Esophagus mucosa (tissue), 1 donor: ENCODE data around the gene CCDC78. TPM values are rescaled to one million over a fixed set of nuclear protein-coding genes. Genes with fewer than 3 reads are reported as not detected.
A peak's percentile ranks its signal among the peaks of the same experiment; 100 is the strongest.

ENCODE experiments used
- ATAC-seq: fragments of 200-7000 bp; cut with Tn5 transposase; one replicate; pipeline ENCODE4 v1.9.1; 2020
- total RNA-seq: library from RNA; stranded (reverse); gene quantifications from one replicate; pipeline ENCODE4 v1.2.4, GENCODE V29; 2023
- donor health status: DM: yes; HTN: yes; CAD: no.

Gene CCDC78
- 0.40 TPM for total RNA-seq

GRCh38 chr16:726438-727290, at the start of gene CCDC78, which contains the start of gene HAGHL:
TSS of gene CCDC78 (minus strand) at chr16:726443. CDS start at chr16:726367, 76 bp downstream.
TSS of gene HAGHL (plus strand) at chr16:727106. CDS start at chr16:727510, 404 bp downstream.
- ATAC-seq: peak; percentile 3

GRCh38 chr16:775236-775796, 49.1 kb upstream of the CCDC78 start:
- ATAC-seq: no peak

DNA sequence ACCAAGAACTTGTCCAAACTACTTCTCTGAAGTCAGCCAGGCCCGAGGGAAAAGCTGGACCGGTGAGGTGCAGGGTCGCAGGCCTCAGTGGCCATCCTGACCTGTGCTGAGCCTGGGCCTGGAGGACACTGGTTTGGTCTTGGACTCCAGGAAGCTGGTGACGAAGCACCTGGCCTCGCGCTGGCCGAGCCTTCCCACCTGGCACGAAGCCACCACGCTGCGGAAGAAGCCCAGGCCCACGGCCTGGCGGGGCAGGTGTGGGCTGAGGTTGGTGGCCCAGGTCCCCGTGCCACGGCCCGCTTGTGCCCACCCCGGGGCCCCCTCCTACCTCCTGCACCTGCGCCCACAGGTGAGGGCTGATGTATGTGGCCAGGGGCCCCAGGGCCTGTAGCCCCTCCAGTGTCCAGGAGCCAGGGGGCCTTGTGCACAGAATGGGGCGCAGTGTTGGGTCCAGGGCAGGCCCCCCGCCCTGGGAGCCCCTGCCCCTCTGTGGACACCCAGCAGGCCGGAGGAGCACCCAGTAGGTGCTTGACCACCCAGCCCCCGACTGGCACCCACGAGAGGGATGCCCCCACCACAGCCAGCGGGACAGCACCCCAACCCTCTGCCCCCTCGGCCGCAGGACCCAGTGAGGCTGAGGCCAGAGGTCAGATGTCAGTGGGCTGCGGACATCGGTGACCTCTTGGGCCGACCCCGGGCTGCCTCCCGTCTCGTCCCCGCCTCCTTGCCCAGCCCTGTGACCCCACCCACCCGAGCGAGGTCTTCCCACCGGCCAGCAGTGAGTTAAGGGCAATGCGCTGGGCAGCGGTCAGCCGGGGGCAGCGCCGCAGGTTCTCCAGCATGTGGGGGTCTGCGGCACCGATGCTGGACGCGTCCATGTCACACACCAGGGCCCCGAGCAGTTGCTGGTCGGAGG, 48.1 kb upstream of the CCDC78 start:
- ATAC-seq: peak; percentile 9

DNA sequence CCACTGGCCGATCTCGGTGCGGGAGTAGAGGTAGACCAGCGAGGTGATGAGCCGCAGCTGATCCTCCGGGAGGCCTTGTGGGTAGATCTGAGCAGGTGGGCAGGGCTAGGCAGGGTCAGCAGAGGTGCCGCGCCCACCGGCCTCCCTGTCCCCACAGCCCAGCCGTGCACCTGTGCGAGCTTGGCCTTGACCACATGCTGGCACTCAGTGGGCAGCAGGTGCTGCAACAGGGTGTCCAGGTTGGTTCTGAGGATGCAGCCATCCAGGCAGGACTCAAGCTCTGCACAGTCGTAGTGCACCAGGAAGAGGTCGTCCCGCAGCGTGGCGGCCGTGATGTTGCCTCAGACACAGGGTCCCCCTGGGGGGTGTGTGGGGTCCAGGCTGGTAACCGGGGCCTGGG, 46.7 kb upstream of the CCDC78 start:
- ATAC-seq: no peak

DNA sequence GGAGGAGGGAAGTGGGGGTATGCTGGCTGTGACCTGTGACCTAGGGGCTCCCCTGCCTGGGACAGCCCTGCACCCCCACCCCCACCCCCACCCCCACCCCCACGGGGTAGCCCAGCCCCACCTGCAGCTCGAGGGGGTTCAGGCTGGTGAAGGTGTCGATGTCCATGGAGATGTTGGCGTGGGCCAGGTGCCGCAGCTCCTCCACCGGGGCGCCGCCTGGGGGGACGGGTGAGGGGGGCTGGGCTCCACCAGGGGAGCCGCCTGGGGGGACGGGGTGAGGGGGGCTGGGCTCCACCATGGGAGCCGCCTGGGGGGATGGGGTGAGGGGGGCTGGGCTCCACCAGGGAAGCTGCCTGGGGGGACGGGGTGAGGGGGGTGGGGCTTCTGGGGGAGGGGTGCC, 44.2 kb upstream of the CCDC78 start:
- no peak for ATAC-seq

- ATAC-seq: no peak
These were observed 43.7 kb upstream of the CCDC78 start for GRCh38 chr16:769934-770333.

DNA sequence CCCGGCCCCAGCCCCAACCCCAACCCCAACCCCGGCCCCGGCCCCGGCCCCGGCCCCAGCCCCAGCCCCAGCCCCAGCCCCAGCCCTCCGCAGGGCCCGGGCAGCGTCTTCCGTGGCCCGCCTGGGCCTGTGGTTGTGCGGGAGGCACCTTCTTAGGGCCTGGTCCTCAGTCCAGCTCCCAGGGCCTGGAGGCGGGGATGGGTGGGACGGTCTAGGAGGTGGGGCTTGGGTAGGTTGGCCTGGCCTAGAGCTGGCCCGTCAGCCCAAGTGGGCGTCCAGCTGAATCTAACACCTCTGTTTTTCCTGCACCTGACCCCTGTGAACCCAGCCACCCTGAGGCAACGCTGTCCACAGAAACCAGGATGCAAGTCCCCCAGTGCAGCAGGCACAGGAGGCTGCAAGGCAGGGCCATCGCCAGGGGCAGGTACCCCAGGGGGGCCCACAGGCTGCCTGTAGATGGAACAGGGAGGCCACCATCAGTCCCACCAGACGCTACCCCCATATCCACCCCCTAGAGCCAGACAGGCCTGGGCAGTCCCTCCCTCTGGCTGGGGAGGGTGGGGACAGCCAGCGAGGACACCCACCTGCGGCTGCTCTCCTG, 43.0 kb upstream of the CCDC78 start:
- ATAC-seq: no peak

DNA sequence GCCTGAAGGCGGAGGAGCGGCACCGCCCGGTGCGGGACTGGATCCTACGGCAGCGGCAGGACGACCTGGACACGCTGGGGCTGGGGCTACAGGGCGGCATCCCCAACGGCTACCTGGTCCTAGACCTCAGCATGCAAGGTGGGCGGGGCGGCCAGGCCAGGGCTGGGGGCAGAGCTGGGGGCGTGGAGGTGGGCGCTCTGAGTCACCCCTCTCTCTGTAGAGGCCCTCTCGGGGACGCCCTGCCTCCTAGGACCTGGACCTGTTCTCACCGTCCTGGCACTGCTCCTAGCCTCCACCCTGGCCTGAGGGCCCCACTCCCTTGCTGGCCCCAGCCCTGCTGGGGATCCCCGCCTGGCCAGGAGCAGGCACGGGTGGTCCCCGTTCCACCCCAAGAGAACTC, 42.2 kb upstream of the CCDC78 start:
- peak; percentile 59 for ATAC-seq

DNA sequence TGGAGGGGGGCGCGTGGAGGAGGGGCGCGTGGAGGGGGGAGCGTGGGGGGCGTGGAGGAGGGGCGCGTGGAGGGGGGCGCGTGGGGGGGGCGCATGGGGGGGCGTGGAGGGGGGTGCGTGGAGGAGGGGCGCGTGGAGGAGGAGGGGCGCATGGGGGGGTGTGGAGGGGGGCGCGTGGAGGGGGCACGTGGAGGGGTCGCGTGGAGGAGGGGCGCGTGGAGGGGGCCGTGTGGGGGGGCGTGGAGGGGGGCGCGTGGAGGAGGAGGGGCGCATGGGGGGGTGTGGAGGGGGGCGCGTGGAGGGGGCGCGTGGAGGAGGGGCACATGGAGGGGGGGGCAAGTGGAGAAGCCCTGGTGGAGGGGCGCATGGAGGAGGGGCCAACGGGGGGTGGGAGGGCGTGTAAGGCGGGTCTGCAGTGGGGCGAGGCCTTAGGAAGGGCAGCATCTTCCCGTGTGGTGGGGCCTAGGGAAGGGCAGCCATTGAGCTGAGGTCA, 41.5 kb upstream of the CCDC78 start:
- no peak for ATAC-seq

DNA sequence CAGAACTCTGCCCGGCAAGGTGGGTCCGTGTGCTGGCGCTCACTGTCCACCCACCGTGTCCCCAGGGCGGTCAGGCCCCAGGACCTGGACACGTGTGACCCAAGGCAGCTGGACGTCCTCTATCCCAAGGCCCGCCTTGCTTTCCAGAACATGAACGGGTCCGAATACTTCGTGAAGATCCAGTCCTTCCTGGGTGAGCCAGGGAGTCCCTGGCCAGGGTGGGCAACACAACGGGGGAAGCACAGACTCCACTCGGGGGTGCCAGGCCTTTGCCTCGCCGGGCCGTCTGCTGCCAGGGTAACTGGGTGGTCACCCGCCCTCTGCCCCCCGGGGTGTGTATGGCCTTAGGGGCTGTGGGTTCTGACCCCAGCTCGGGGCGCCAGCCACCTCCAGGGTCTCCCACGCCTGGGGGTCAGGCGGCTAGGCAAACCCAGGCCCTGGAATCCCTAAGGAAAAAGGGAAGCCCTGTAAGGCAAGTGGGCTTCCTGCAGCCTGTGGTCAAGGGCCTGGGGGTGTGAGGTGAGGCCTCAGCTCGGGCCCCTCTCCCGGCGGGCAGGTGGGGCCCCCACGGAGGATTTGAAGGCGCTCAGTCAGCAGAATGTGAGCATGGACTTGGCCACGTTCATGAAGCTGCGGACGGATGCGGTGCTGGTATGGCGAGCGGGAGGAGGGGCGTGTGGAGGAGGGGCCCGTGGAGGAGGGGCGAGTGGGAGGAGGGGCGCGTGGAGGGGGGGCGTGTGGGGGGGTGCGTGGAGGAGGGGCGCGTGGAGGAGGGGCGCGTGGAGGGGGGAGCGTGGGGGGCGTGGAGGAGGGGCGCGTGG, 40.8 kb upstream of the CCDC78 start:
- no peak for ATAC-seq

DNA sequence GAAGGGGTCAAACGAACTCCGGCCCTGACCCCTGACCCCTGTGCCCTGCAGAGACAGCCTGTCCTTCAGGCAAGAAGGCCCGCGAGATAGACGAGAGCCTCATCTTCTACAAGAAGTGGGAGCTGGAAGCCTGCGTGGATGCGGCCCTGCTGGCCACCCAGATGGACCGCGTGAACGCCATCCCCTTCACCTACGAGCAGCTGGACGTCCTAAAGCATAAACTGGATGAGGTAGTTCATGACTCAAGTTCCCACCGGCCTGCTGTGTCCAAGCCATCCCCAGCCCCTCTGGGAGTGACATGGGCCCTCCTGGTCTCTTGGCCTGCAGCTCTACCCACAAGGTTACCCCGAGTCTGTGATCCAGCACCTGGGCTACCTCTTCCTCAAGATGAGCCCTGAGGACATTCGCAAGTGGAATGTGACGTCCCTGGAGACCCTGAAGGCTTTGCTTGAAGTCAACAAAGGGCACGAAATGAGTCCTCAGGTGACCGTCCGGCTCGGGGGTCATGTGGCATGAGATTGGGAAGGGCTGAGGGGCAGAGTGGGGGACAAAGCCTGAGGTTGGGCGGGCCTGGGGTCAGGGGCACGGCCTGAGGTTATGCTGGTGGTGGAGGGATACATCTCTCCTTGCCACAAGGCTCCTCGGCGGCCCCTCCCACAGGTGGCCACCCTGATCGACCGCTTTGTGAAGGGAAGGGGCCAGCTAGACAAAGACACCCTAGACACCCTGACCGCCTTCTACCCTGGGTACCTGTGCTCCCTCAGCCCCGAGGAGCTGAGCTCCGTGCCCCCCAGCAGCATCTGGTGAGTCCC, 40.0 kb upstream of the CCDC78 start:
- ATAC-seq: no peak

- ATAC-seq: no peak
These were observed 39.2 kb upstream of the CCDC78 start for GRCh38 chr16:765488-765865.

- ATAC-seq: no peak
These were observed 38.7 kb upstream of the CCDC78 start for GRCh38 chr16:764848-765487.

DNA sequence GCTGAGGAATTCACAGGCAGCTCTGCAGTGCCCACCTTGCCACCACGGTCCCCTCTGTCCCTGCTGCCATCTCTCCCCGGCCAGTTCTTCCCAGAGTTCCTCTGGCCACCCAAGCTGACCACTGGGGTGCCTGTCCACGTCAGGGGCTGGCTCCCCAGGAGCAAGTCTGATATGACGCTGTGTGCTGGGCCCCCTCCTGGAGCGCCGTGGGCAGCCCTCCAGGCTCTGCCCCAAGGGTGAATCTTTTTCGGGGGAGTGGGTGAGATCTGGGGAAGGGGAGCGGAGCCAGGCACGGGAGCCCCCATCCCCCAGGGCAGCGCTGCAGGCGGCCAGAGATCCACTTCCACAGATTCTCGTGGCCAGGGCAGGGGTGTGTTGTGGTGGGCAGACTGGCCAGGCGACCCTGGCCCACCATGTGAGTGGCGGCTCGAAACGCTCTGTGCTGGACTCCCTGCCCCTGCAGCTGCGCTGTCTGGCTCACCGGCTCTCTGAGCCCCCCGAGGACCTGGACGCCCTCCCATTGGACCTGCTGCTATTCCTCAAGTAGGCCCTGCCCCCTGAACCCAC, 38.0 kb upstream of the CCDC78 start:
- no peak for ATAC-seq

GRCh38 chr16:763369-764183, 37.3 kb upstream of the CCDC78 start:
- ATAC-seq: no peak

- ATAC-seq: no peak
These were observed 36.5 kb upstream of the CCDC78 start for GRCh38 chr16:762595-763268.

DNA sequence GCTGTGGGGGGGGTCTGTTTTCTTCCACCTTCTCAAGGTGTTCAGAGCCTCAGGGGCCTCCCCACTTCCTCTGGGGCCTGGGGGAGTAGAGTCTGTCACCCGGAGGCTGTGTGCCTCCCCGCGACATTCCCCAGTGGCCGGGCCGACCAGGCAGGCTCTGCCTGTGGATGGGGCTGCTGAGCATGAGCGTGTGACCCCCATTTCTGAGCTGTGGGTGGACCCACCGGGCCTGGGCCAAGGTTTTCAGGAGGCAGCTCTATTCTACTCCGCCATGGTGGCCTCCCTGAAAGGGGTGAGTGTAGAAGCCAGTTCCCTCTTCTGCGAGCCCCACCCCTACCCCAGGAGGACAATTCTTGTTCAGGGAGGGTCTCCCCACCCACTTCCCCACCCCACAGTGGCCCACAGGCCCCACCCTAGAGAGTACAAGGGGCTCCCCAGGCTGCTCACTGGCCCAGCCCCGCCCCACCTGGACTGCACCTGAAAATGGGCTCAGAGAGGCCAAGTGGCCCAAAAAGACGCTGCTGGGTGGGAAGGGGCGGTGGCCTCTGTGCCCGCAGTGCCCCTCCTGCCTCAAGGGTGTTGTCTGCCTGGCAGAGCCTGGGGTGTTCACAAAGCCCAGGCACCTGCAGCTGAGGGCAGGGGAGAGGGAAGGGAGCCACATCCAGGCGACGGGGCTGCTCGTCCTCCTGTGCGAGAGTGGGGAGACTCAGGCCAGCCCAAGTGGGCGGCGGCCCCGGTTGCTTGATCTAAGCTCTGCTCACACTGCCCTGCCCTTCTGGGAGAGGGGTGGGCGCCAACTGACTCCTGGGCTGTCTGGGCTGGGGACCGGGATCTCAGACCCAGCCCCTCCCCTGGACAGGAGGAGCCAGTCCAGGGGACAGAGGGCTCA, 35.6 kb upstream of the CCDC78 start:
- ATAC-seq: no peak
